OCI-M1 (cell line): ENCODE data around the gene NDRG4.

Experiments used
- DNase-seq: peaks from one replicate; lab custom pipeline; 2025; lab: John Stamatoyannopoulos, UW

NDRG4 gene

DNA sequence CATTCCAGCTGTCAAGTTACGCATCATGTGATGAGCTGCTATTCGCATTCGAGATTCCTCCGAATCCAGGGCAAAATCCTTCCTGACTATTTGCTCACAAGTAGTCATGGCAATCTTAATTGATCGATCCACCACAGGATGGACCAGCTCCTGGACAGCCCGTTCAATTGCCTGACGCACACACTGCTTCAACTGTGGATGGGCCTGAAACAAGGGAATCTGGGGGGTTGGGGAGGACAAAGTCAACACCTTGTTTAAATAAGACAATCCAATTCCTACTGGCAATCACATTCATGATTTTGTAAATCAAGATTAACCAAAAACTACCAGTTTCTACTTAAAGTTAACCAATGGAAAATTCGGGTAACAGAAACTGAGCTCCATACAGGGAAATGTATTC lies 43.7 kb downstream of the NDRG4 start:
- no peak for DNase-seq

DNA sequence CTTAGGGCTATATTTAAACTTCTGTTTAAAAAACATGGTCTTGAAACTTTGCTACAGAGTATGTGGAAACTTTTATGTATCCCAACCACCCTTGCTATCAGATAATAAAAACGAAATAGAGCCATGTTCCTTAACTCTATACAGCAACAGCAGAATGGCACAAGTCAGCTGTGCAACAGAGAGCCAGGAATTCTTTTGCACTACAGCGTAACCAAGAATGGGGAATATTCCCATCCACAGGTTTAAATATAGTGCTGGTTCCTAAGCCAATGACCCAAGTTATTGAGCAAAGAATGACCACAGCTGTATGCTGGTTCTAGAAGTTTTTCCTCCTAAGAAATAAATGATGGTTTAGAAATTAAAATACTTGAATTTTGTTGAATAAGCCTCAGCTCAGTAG lies 48.4 kb downstream of the NDRG4 start:
- no peak for DNase-seq

DNA sequence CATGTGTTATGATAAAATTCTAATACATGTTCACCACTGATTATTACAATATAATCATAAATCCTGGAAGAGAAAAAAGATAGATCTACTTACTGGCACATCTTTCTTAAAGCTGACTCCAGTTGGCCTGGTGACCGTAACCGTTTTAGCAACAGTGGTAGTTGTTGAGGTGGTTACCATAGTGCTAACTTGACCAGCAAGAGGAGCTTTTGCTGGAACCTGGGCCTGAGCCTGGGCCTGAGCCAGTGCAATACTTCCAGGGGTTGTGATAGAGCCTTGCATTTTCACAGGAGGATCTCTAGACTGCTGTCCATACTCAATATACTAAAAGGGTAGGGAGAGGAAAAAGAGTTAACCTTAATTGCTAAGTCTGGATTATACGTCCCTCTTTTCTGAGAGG lies 51.6 kb downstream of the NDRG4 start:
- no peak for DNase-seq

DNA sequence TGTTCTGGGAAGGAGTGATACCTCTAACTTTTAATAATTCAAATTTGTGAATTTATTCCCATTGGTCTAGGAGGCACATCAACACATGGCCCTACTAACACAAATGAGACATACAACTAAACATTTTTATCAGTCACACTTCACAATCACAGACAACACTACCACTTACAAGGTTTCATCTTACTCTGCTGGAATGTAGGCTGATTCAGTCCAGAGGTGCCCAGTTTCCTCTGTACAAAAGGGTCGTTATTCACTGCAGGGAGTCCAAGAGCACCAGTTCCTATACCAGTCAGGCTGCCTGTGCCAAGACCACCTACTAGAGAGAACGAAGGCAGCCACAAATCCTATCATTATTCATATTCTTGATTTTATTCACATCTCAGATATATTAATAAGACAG lies 56.7 kb downstream of the NDRG4 start:
- no peak for DNase-seq
